Measurements from ENCODE around the gene MED15. TPM values are rescaled to one million over a fixed set of nuclear protein-coding genes. Genes with fewer than 3 reads are reported as not detected.
A peak's percentile ranks its signal among the peaks of the same experiment; 100 is the strongest.

MED15 gene
- total and polyA plus RNA-seq, 2 of the 4 experiments (the other 2 are of a cell fraction) = 19.0 to 68.8 TPM

DNA sequence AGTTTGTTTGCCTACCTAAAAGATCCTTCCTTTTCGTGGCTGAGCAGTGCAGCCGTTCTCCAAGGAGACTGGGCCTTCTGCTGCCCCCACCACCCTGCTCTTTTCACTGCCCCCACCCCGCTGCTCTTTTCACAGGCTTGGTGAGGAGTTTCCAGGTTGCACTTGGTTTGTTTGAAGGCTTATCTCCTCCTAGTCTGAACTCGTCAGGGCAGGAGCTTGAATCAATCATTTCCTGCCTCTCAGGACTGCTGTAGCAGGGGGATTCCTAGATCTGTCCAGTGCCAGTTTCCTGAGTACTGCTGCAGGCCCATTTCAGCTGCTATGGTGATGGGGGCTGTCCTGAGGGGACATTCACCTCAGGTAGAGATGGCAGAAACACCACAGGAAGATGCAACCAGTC, 10.0 kb downstream of the MED15 start:
- H3K4me1 ChIP-seq (ENCODE audit: control insufficient read depth, insufficient read depth, low read length) = peaks cover 26% of the 10 kb centered on the region
- H3K14ac ChIP-seq (replicated peaks; ENCODE audit: low read depth, low read length) = 0 out of 2 replicates have a peak overlapping the region, but pooled peaks have one; percentile 10
- no peak overlapping the region for H2BK15ac ChIP-seq (ENCODE audit: low read depth, low read length)
- H3K79me1 ChIP-seq (ENCODE audit: low read depth in 1 of 2, low read length in 2 of 2) = peaks cover 3 to 69% of the 10 kb centered on the region in 2 experiments; a peak in 3 of 4 replicates
- ChIA-PET POLR2A (ENCODE audit: unreplicated experiment) (no interaction called here), CTCF (no interaction called here)
- no peak overlapping the region for H2AFZ ChIP-seq (replicated peaks; ENCODE audit: low read length, poor library complexity)
- H3K27me3 ChIP-seq (ENCODE audit: control insufficient read depth, insufficient read depth, low read length) = no peaks in the 10 kb centered on the region
- H2BK120ac ChIP-seq (ENCODE audit: low read depth, low read length) = no peak overlapping the region
- no peak overlapping the region for H3K9ac ChIP-seq (ENCODE audit: low read depth, low read length)
- no peak overlapping the region for H2BK5ac ChIP-seq (ENCODE audit: low read depth, low read length, poor library complexity, severe bottlenecking)
- H4K20me1 ChIP-seq (ENCODE audit: insufficient read depth, low read length) = peaks cover 85% of the 10 kb centered on the region
- H3K4me2 ChIP-seq (ENCODE audit: low read depth, low read length) = no peak overlapping the region
- H3K18ac ChIP-seq (ENCODE audit: low read depth, low read length) = no peak overlapping the region
- no peak overlapping the region for H3K27ac ChIP-seq (ENCODE audit: insufficient read depth, low read length)
- no peak overlapping the region for H4K91ac ChIP-seq (ENCODE audit: insufficient read depth, low read depth, low read length)
- H4K5ac ChIP-seq (ENCODE audit: low read depth, low read length) = no peak overlapping the region
- H3K23ac ChIP-seq (ENCODE audit: low read depth, low read length) = no peak overlapping the region
- BruUV-seq (replicated peaks) = no TSS peak
- in situ Hi-C loops (cut with MboI; ENCODE audit: low sequenced_read_pairs) (no loop called here), intact Hi-C loops (cut with micrococcal nuclease) (no loop called here), dilution Hi-C loops (cut with HindIII; ENCODE audit: low sequenced_read_pairs, unreplicated experiment) (no loop called here)
- H3K4me3 ChIP-seq (ENCODE audit: insufficient read depth, low read depth, low read length) = no peak overlapping the region
- H3K9me3 ChIP-seq (ENCODE audit: control insufficient read depth, insufficient read depth, low read length) = no peaks in the 10 kb centered on the region
- no peak for TF ChIP-seq MAZ (IDR thresholded peaks at IDR 0.05; ENCODE audit: borderline replicate concordance, low read depth, low read length)
- no peak for TF ChIP-seq CHD1 (IDR thresholded peaks at IDR 0.05; ENCODE audit: low read depth, low read length)
- no peak for TF ChIP-seq MXI1 (IDR thresholded peaks at IDR 0.05; ENCODE audit: borderline replicate concordance, low read depth, low read length)
- no peak for TF ChIP-seq MAFK (IDR thresholded peaks at IDR 0.05; ENCODE audit: low read depth, low read length)
- no peak for TF ChIP-seq CEBPB (IDR thresholded peaks at IDR 0.05; ENCODE audit: low read depth, low read length)
- no peak for TF ChIP-seq BHLHE40 (IDR thresholded peaks at IDR 0.05; ENCODE audit: low read depth, low read length)
- TF ChIP-seq POLR2A (IDR thresholded peaks at IDR 0.05; ENCODE audit: low read depth, low read length) = no peak
- TF ChIP-seq, protein P1, sequence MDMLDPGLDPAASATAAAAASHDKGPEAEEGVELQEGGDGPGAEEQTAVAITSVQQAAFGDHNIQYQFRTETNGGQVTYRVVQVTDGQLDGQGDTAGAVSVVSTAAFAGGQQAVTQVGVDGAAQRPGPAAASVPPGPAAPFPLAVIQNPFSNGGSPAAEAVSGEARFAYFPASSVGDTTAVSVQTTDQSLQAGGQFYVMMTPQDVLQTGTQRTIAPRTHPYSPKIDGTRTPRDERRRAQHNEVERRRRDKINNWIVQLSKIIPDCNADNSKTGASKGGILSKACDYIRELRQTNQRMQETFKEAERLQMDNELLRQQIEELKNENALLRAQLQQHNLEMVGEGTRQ (IDR thresholded peaks at IDR 0.05; ENCODE audit: low read depth, low read length) = no peak
- no peak for TF ChIP-seq SMC3 (IDR thresholded peaks at IDR 0.05; ENCODE audit: low read depth, low read length)
- no peak for TF ChIP-seq RAD21 (IDR thresholded peaks at IDR 0.05; ENCODE audit: low read length)
- TF ChIP-seq RCOR1 (IDR thresholded peaks at IDR 0.05; ENCODE audit: insufficient replicate concordance, low read length) = no peak
- TF ChIP-seq RFX5 (IDR thresholded peaks at IDR 0.05; ENCODE audit: low read depth, low read length) = no peak
- no peak for TF ChIP-seq NFE2L2 (IDR thresholded peaks at IDR 0.05; ENCODE audit: low read depth, low read length)
- TF ChIP-seq, protein P2, sequence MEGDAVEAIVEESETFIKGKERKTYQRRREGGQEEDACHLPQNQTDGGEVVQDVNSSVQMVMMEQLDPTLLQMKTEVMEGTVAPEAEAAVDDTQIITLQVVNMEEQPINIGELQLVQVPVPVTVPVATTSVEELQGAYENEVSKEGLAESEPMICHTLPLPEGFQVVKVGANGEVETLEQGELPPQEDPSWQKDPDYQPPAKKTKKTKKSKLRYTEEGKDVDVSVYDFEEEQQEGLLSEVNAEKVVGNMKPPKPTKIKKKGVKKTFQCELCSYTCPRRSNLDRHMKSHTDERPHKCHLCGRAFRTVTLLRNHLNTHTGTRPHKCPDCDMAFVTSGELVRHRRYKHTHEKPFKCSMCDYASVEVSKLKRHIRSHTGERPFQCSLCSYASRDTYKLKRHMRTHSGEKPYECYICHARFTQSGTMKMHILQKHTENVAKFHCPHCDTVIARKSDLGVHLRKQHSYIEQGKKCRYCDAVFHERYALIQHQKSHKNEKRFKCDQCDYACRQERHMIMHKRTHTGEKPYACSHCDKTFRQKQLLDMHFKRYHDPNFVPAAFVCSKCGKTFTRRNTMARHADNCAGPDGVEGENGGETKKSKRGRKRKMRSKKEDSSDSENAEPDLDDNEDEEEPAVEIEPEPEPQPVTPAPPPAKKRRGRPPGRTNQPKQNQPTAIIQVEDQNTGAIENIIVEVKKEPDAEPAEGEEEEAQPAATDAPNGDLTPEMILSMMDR (conservative IDR thresholded peaks at IDR 0.05; ENCODE audit: low read depth, low read length) = no peak
- TF ChIP-seq, protein P3, sequence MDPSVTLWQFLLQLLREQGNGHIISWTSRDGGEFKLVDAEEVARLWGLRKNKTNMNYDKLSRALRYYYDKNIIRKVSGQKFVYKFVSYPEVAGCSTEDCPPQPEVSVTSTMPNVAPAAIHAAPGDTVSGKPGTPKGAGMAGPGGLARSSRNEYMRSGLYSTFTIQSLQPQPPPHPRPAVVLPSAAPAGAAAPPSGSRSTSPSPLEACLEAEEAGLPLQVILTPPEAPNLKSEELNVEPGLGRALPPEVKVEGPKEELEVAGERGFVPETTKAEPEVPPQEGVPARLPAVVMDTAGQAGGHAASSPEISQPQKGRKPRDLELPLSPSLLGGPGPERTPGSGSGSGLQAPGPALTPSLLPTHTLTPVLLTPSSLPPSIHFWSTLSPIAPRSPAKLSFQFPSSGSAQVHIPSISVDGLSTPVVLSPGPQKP (IDR thresholded peaks at IDR 0.05; ENCODE audit: borderline replicate concordance, low read depth, low read length) = no peak
- no peak for TF ChIP-seq FOS (IDR thresholded peaks at IDR 0.05; ENCODE audit: low read depth, low read length)
- peaks cover 35% of the 10 kb centered on the region for H3K36me3 ChIP-seq (ENCODE audit: control insufficient read depth, insufficient read depth, low read length)
- WGBS, 2 experiments (ENCODE audit: extremely low coverage in 2 of 2, insufficient read length in 1 of 2) = no CpG with 5 or more reads among the region's 4 CpGs
- no peak overlapping the region for H2BK20ac ChIP-seq (ENCODE audit: low read depth, low read length)
- no peak overlapping the region for H3K56ac ChIP-seq (ENCODE audit: extremely low read depth, insufficient read depth, low read length)
- H2AK5ac ChIP-seq (ENCODE audit: low read depth, low read length) = no peak overlapping the region
- ATAC-seq (ENCODE audit: low read depth) (no peak), DNase-seq (no peak)
- H3K4ac ChIP-seq (ENCODE audit: low read depth, low read length) = no peak overlapping the region
- H3K9me1 ChIP-seq (ENCODE audit: insufficient read depth, low read length) = peaks cover 48% of the 10 kb centered on the region
- H2AK9ac ChIP-seq (replicated peaks; ENCODE audit: low read depth, low read length, poor library complexity) = no peak overlapping the region
- no peak overlapping the region for H4K8ac ChIP-seq (ENCODE audit: low read depth in 2 of 2, low read length in 2 of 2)

Data from IMR-90 (cell line).